HepG2 (cell line): ENCODE results near the gene TOM1L1. TPM values are rescaled to one million over a fixed set of nuclear protein-coding genes. Genes with fewer than 3 reads are reported as not detected.

Experiments used
- ATAC-seq: fragments of 200-7000 bp; cut with Tn5 transposase; 3 replicates; pipeline ENCODE4 v1.9.1; 2020; ENCODE audit warnings: mild to moderate bottlenecking, moderate library complexity
- BruUV-seq: library from RNA; stranded (reverse); fragments of 400-500 nt; replicated peaks from 2 replicates; lab custom pipeline; 2021; lab: Mats Ljungman, UMichigan
- CTCF ChIA-PET: fragments of 300-600 bp; formaldehyde crosslinking; extraction: SDS; loops from one replicate; lab custom pipeline; 2021; ENCODE audit warnings: low total read pairs, inconsistent platforms, low intra/inter-chr PET ratio; lab: Yijun Ruan, JAX
- POLR2A ChIA-PET: fragments of 350-600 bp; sonication (Branson Sonifier 250); formaldehyde crosslinking; loops from one replicate; lab custom pipeline; 2020; ENCODE audit warnings: antibody characterized with exemption, inconsistent platforms; lab: Yijun Ruan, JAX
- DNase-seq: peaks from one replicate; pipeline ENCODE4 v3.0.0-alpha.2; 2015; ENCODE audit warnings: low spot score
- FAIRE-seq: peaks from 3 replicates; lab custom pipeline; 2011; peaks lifted over from hg19 to GRCh38; lab: Jason Lieb, UNC
- H2AFZ ChIP-seq: one replicate; pipeline ENCODE4 v1.6.1; 2011; ENCODE audit warnings: low read length, inconsistent platforms
- H3K27ac ChIP-seq: fragments of 300-600 bp; 3 replicates; pipeline ENCODE4 v1.8.0; 2011; ENCODE audit warnings: mixed run types, mild to moderate bottlenecking, mixed read lengths, low read length, inconsistent platforms; ENCODE audit not compliant: insufficient read depth; ENCODE audit errors: extremely low read length
- H3K27me3 ChIP-seq, 2 experiments: fragments of 200-600 bp in 1 of 2; 2 replicates in 1 of 2; 3 replicates in 1 of 2; pipeline versions ENCODE4 v1.6.0 to v1.8.0; 2011; ENCODE audit warnings: low read length in 2 of 2, mild to moderate bottlenecking in 2 of 2, moderate library complexity in 2 of 2, inconsistent platforms in 1 of 2; ENCODE audit not compliant: insufficient read depth in 2 of 2, control insufficient read depth in 1 of 2
- H3K36me3 ChIP-seq, 2 experiments: fragments of 200-600 bp in 1 of 2; replicated peaks in 1 of 2; 2 replicates in 1 of 2; 3 replicates in 1 of 2; pipeline versions ENCODE4 v1.5.1 to v1.8.0; 2011; ENCODE audit warnings: low read length in 2 of 2, inconsistent platforms in 1 of 2; ENCODE audit not compliant: insufficient read depth in 2 of 2, control insufficient read depth in 1 of 2
- H3K4me1 ChIP-seq: 2 replicates; pipeline ENCODE4 v1.5.1; 2012; ENCODE audit warnings: low read length, inconsistent platforms; ENCODE audit not compliant: insufficient read depth
- H3K4me2 ChIP-seq: 2 replicates; pipeline ENCODE4 v1.6.0; 2011; ENCODE audit warnings: low read depth, low read length, inconsistent platforms
- H3K4me3 ChIP-seq, 3 experiments: fragments of 200-600 bp in 1 of 3; sonication (generic), shearing (Covaris generic) in 1 of 3; replicated peaks in 1 of 3; 2 replicates each; pipeline ENCODE4 v1.5.1; 2011 to 2016; ENCODE audit warnings: low read length in 3 of 3, inconsistent platforms in 2 of 3, low read depth in 2 of 3, mild to moderate bottlenecking in 2 of 3, control low read depth in 1 of 3, mixed read lengths in 1 of 3; ENCODE audit not compliant: insufficient read depth in 1 of 3
- H3K79me2 ChIP-seq: one replicate; pipeline ENCODE4 v1.6.1; 2011; ENCODE audit warnings: low read length, inconsistent platforms; ENCODE audit not compliant: insufficient read depth
- H3K9ac ChIP-seq: 2 replicates; pipeline ENCODE4 v1.6.0; 2011; ENCODE audit warnings: mild to moderate bottlenecking, low read depth, low read length, inconsistent platforms; ENCODE audit not compliant: insufficient read depth
- H3K9me3 ChIP-seq: 2 replicates; pipeline ENCODE4 v1.5.1; 2012; ENCODE audit warnings: mild to moderate bottlenecking, low read length
- H4K20me1 ChIP-seq: 2 replicates; pipeline ENCODE4 v1.6.0; 2011; ENCODE audit warnings: inconsistent platforms, mild to moderate bottlenecking, low read length, moderate library complexity; ENCODE audit not compliant: insufficient read depth
- ARNT ChIP-seq: fragments of 450-650 bp; IDR thresholded peaks from 2 replicates; pipeline ENCODE4 v1.6.1; 2017
- DMAP1 ChIP-seq: IDR thresholded peaks from 2 replicates; pipeline ENCODE4 v1.6.1; 2016
- FOXK2 ChIP-seq: fragments of 450-650 bp; IDR thresholded peaks from 2 replicates; pipeline ENCODE4 v1.6.1; 2016
- FOXO1 ChIP-seq: sonication (generic); formaldehyde crosslinking; IDR thresholded peaks from 2 replicates; pipeline ENCODE4 v1.4.0; 2020; ENCODE audit warnings: missing genetic modification reagents
- MED1 ChIP-seq: sonication (generic); formaldehyde crosslinking; IDR thresholded peaks from 2 replicates; pipeline ENCODE4 v1.4.0; 2020; ENCODE audit warnings: missing genetic modification reagents
- POLR2AphosphoS5 ChIP-seq: IDR thresholded peaks from 2 replicates; pipeline ENCODE4 v1.6.1; 2012; ENCODE audit warnings: low read depth, low read length
- RELA ChIP-seq: sonication (generic); formaldehyde crosslinking; IDR thresholded peaks from 2 replicates; pipeline ENCODE4 v1.4.0; 2020; ENCODE audit warnings: missing genetic modification reagents
- RFX1 ChIP-seq: fragments of 450-650 bp; IDR thresholded peaks from 2 replicates; pipeline ENCODE4 v1.6.1; 2017
- SATB2 ChIP-seq: sonication (generic); formaldehyde crosslinking; IDR thresholded peaks from 2 replicates; pipeline ENCODE4 v1.5.0; 2020; ENCODE audit warnings: missing genetic modification reagents
- TRIM24 ChIP-seq: sonication (generic); formaldehyde crosslinking; IDR thresholded peaks from 2 replicates; pipeline ENCODE4 v1.8.0; 2022; ENCODE audit warnings: mild to moderate bottlenecking, missing genetic modification reagents
- ZNF276 ChIP-seq: sonication (generic); formaldehyde crosslinking; IDR thresholded peaks from 2 replicates; pipeline ENCODE4 v1.4.0; 2020; ENCODE audit warnings: mild to moderate bottlenecking, low read depth, missing genetic modification reagents
- ZNF331 ChIP-seq: sonication (generic); formaldehyde crosslinking; IDR thresholded peaks from 2 replicates; pipeline ENCODE4 v1.4.0; 2020; ENCODE audit warnings: missing genetic modification reagents
- ZNF362 ChIP-seq: sonication (generic); formaldehyde crosslinking; IDR thresholded peaks from 2 replicates; pipeline ENCODE4 v1.4.0; 2020; ENCODE audit warnings: missing genetic modification reagents, mild to moderate bottlenecking, borderline replicate concordance
- ZSCAN21 ChIP-seq: sonication (generic); formaldehyde crosslinking; IDR thresholded peaks from 2 replicates; pipeline ENCODE4 v1.8.0; 2022; ENCODE audit warnings: mild to moderate bottlenecking, missing genetic modification reagents, moderate library complexity, borderline replicate concordance
- WGBS: methylation state at CpG from one replicate; pipeline ENCODE4 v1.1.6; 2017; ENCODE audit warnings: low lambda C conversion rate; 5-methylcytosine and 5-hydroxymethylcytosine counted together
- in situ Hi-C: cut with HindIII; loops from 2 replicates; pipeline ENCODE4 v1.10.0; 2017; ENCODE audit warnings: low pct_unique_long_range_greater_than_20kb; ENCODE audit not compliant: extremely low pct_ligation_motif_present
- intact Hi-C: fragments of 100-400 bp; cut with micrococcal nuclease; formaldehyde crosslinking; loops from one replicate; pipeline ENCODE4 v1.10.0; 2022; ENCODE audit not compliant: unreplicated experiment
- polyA plus RNA-seq, 8 experiments: library from polyadenylated mRNA; depleted of rRNA in 3 of 8; stranded (reverse) in 7 of 8; unstranded in 1 of 8; fragments of >200 nt; fragmentation: Illumina TruSeq in 4 of 8; extraction: Trizol in 4 of 8; gene quantifications; 2 replicates each; pipeline versions ENCODE4 v1.2.1 to v1.2.3, GENCODE V29; 2011 to 2016; ENCODE audit warnings: low read depth in 4 of 8, missing spikeins in 1 of 8, mixed read lengths in 1 of 8; ENCODE audit not compliant: insufficient read depth in 1 of 8
- total RNA-seq, 5 experiments: library from RNA; depleted of rRNA; stranded (reverse); fragments of >200 nt; fragmentation: Illumina TruSeq; extraction: Trizol; gene quantifications; 2 replicates each; pipeline ENCODE4 v1.2.3, GENCODE V29; 2016; ENCODE audit warnings: low read depth in 1 of 5
- TF ChIP-seq, protein P1 (sequence below): IDR thresholded peaks from 2 replicates; pipeline ENCODE4 v1.6.1; 2016; ENCODE audit warnings: low read depth, control low read depth
- TF ChIP-seq, protein P2 (sequence below): IDR thresholded peaks from 2 replicates; pipeline ENCODE4 v1.4.0; 2020; ENCODE audit warnings: mild to moderate bottlenecking, missing genetic modification reagents

The TOM1L1 gene
- total and polyA plus RNA-seq, 2 of the 13 experiments (the other 11 are each of a cell fraction or from before 2014, with no cell fraction given), result 45.3 to 51.3 TPM

DNA sequence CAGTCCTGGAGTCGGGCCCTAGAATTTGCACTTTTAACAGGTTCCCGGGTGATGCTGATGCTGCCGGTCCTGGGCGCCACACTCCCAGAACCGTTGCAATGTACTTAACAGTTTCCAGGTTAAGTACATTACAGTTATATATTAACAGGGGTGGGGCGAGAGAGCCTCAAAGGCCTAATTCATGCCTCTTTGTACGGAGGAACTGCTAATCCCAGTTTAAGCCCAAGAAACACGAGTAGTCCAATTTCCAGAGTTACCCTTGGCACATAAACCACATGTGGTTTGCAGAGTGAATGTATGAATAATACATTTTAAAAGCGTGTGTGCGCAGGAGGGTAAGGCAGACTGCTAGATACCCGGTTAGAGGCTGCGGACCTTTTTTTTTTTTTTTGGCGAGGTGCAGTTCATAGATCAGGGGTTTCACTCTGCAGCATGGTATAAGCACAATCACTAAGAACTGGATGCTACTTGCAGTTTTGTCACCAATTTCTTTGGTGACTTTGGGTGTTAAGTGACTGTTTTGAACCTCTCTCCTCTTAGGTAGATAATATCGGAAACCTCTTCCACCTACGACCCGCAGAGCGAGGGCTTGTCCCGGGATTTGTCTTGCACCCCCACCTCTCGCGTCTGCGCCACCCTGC is 67.1 kb downstream of the TOM1L1 start:
- intact Hi-C loops (loop anchor here (1.0 to 10.0 kb wide), 2 partner anchors 64 to 317 kb away; no protein-coding TSS in a partner anchor), in situ Hi-C loops (no loop called here)
- TSS peak; percentile 51 for BruUV-seq
- Histone ChIP-seq H3K79me2 (peaks cover 80% of the 10 kb centered on the region), H3K27me3 (no peaks in the 10 kb centered on the region; a peak in 1 of 5 replicates), H3K9ac (peak overlapping the region; percentile 92), H3K4me3 (peak overlapping the region; percentile 79 to 99 (median 93)), H3K27ac (peak overlapping the region; percentile 82), H3K4me2 (peak overlapping the region; percentile 91), H3K36me3 (peaks cover 1 to 29% of the 10 kb centered on the region in 2 experiments; a peak in 4 of 5 replicates), H4K20me1 (peaks cover 5% of the 10 kb centered on the region), H3K9me3 (no peaks in the 10 kb centered on the region), H3K4me1 (peaks cover 61% of the 10 kb centered on the region), H2AFZ (peak overlapping the region; percentile 13)
- FAIRE-seq (peak; percentile 68), DNase-seq (peak; percentile 83), ATAC-seq (peak; percentile 70)
- CTCF ChIA-PET, result no interaction called here
- under 1% methylated on average over 21 of the region's 21 CpGs for WGBS
- POLR2A ChIA-PET, result interaction anchor here (1.0 to 1.5 kb wide), 2 partner anchors 38 to 466 kb away, joined by 3 to 5 read pairs; no protein-coding TSS in a partner anchor
- TF ChIP-seq ZNF276 (CRISPR knock-in tag), result no peak; the same call in 1 of the 2 replicates
- TF ChIP-seq POLR2AphosphoS5, result peak; percentile 76
- TF ChIP-seq RELA, result no peak
- no peak for TF ChIP-seq ZNF331 (CRISPR knock-in tag)
- TF ChIP-seq, protein P1, sequence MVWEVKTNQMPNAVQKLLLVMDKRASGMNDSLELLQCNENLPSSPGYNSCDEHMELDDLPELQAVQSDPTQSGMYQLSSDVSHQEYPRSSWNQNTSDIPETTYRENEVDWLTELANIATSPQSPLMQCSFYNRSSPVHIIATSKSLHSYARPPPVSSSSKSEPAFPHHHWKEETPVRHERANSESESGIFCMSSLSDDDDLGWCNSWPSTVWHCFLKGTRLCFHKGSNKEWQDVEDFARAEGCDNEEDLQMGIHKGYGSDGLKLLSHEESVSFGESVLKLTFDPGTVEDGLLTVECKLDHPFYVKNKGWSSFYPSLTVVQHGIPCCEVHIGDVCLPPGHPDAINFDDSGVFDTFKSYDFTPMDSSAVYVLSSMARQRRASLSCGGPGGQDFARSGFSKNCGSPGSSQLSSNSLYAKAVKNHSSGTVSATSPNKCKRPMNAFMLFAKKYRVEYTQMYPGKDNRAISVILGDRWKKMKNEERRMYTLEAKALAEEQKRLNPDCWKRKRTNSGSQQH (CRISPR knock-in tag), result 0 out of 2 replicates have a peak, but pooled peaks have one; percentile 10
- no peak for TF ChIP-seq TRIM24 (CRISPR knock-in tag)
- TF ChIP-seq MED1 (CRISPR knock-in tag), result peak; percentile 10; the same call in 1 of the 2 replicates
- TF ChIP-seq FOXO1 (CRISPR knock-in tag), result no peak
- TF ChIP-seq, protein P2, sequence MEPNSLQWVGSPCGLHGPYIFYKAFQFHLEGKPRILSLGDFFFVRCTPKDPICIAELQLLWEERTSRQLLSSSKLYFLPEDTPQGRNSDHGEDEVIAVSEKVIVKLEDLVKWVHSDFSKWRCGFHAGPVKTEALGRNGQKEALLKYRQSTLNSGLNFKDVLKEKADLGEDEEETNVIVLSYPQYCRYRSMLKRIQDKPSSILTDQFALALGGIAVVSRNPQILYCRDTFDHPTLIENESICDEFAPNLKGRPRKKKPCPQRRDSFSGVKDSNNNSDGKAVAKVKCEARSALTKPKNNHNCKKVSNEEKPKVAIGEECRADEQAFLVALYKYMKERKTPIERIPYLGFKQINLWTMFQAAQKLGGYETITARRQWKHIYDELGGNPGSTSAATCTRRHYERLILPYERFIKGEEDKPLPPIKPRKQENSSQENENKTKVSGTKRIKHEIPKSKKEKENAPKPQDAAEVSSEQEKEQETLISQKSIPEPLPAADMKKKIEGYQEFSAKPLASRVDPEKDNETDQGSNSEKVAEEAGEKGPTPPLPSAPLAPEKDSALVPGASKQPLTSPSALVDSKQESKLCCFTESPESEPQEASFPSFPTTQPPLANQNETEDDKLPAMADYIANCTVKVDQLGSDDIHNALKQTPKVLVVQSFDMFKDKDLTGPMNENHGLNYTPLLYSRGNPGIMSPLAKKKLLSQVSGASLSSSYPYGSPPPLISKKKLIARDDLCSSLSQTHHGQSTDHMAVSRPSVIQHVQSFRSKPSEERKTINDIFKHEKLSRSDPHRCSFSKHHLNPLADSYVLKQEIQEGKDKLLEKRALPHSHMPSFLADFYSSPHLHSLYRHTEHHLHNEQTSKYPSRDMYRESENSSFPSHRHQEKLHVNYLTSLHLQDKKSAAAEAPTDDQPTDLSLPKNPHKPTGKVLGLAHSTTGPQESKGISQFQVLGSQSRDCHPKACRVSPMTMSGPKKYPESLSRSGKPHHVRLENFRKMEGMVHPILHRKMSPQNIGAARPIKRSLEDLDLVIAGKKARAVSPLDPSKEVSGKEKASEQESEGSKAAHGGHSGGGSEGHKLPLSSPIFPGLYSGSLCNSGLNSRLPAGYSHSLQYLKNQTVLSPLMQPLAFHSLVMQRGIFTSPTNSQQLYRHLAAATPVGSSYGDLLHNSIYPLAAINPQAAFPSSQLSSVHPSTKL (CRISPR knock-in tag), result no peak; the same call in 1 of the 2 replicates
- TF ChIP-seq RFX1, result no peak
- peak; percentile 12; the same call in 1 of the 2 replicates for TF ChIP-seq ZSCAN21 (CRISPR knock-in tag)
- no peak for TF ChIP-seq ARNT
- peak; percentile 88 for TF ChIP-seq ZNF362 (CRISPR knock-in tag)
- TF ChIP-seq FOXK2, result no peak
- no peak for TF ChIP-seq SATB2 (CRISPR knock-in tag)
- TF ChIP-seq DMAP1 (CRISPR knock-in tag), result no peak
